Kidney tubule cell (primary cell): ENCODE results near the gene VSIG1.
A peak's percentile ranks its signal among the peaks of the same experiment; 100 is the strongest.

ENCODE experiments used
- DNase-seq: peaks from one replicate; pipeline ENCODE4 v3.0.0-alpha.2; 2018; ENCODE audit warnings: low spot score

VSIG1 gene

DNA sequence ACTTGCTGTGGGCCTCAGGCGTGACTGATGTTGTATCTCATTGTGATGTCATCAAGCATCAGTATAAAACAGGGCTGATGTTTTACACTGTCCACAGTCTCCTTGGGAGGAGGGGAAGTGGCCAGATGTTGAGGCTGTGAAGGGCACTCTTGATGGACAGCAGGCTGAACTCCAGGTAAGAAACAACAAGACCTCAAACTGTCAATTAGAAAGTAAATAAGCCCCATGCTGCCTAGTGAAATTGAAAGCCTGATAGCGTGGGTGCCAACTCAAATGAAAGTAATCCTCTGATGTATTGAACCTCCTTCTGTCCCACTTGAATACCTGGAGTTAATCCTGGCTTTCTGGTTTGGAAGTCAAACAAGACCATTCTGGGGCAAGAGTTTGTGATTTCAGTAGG is 19.7 kb downstream of the VSIG1 start:
- DNase-seq, result no peak

DNA sequence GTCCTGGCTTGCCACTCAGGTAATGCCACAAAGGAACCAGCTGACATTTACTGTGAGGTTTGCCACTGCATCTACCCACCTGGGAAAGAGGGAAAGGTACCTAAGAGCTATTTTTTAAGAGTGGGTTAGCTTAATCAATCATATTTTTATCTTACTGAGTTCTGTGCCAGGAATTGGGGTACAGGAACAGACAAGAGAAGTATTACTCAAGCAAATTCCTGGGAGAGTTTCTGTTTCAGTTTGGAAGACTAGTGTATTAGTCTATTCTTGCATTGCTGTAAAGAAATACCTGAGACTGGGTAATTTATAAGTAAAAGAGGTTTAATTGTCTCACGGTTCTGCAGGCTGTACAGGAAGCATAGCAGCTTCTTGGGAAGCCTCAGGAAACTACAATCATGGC is 23.3 kb downstream of the VSIG1 start:
- no peak for DNase-seq

DNA sequence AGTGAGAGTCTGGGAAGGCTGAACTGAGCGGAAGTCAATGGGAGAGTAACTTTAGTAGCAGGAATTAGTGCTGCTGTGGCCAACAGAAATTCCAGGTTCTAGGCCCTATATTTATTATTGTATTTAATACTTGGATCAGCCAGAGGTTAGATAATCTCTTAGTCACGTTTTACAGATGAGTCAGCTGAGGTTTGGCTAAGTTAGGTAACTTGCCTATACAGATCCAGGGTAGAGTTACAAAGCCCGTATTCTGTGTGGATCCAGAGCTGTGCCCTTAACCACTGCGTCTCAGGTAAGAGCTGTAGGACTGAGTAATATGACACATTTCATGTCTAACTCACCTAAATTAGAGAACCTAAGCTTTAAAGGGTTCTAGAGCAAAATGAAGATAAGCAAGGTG is 26.0 kb downstream of the VSIG1 start:
- peak; percentile 39 for DNase-seq

DNA sequence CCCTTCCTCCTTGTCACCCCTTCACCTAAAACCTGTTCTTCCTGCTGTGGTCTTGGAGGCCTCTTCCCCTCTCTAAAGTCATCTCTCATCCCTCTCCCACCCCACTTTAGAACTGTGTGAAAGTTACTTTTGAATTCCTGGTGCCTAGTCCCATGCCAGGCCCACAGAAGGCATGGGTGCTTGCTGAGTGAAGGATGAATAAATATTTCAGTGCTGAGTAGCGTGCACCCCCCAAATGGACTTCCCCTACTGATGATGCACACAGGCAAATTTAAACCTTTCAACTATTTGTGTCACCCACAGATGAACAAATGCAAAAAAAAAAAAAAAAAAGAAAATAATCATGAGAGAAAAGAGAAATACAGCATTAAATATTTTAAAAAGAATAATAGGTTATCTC is 26.7 kb downstream of the VSIG1 start:
- DNase-seq, result peak; percentile 21

DNA sequence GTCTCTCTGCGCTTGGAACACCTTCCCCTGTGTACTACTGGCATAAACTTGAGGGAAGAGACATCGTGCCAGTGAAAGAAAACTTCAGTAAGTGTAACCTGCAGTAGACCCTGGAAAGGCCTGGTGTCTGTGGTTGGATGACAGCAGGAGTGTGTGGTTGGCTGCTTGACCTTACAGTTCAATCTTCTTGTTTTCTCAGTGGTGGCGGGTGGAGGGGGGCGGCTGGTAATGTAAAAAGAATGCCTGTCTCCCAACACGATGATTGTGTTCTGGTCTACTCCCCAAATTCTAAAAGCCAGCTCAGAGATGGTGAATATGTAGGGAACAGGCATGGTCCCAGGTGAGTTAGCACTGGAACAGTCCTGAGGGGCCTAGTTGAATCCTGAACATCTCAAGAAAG is 27.9 kb downstream of the VSIG1 start:
- DNase-seq, result peak; percentile 51

DNA sequence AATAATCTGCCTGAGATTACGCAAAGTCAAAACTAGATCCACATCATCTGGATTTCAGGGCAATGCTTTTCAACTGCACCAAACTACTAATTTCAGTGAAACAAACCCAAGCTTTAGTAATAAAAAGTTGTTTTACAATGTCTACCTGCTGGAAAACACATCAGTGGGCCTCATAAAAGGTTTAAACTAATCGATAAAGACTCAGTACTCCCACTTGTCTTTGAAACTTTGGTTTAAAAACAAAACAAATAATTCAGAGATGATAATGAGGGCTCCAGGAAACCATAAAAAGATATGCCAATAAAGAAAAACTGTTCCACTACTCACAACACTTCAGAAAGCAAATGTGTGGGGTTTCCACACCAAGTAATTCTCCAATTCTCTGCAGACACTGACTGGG is 36.2 kb downstream of the VSIG1 start:
- DNase-seq, result no peak

DNA sequence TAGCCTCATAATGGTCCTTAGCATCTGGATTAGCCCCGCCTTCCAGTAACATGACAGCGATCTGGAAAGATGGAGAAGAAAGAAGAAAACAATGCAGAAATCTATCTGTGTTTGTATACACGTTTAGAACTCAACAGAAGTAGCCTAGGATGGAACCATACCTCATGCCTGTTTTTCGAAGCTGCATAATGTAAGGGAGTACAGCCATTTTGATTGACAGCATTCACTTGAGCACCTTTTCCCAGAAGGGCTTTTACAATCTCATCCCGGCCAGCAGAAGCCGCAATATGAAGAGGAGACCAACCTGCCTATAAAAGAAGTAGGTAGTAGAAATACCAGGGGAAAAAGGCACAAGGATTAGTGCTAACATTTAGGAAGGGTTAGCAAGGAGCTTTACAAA is 42.9 kb downstream of the VSIG1 start:
- peak; percentile 9 for DNase-seq

DNA sequence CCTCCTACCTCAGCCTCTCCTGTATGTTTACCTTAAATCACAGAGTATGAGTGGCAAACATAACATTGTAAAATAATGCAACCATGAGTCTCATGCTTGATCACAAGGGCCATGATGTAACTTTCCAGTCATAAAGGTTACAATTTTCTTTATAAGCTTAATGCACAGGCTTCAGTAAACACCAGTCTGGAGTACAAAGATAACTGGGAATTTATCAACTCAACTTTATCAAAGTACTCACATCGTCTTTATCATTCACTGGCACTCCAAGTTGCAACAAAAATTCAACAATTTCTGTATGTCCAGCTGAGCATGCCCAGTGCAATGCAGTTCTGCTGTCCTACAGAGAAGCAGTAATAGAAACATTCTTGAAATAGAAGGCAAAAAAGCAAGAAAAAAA is 43.6 kb downstream of the VSIG1 start:
- no peak for DNase-seq

DNA sequence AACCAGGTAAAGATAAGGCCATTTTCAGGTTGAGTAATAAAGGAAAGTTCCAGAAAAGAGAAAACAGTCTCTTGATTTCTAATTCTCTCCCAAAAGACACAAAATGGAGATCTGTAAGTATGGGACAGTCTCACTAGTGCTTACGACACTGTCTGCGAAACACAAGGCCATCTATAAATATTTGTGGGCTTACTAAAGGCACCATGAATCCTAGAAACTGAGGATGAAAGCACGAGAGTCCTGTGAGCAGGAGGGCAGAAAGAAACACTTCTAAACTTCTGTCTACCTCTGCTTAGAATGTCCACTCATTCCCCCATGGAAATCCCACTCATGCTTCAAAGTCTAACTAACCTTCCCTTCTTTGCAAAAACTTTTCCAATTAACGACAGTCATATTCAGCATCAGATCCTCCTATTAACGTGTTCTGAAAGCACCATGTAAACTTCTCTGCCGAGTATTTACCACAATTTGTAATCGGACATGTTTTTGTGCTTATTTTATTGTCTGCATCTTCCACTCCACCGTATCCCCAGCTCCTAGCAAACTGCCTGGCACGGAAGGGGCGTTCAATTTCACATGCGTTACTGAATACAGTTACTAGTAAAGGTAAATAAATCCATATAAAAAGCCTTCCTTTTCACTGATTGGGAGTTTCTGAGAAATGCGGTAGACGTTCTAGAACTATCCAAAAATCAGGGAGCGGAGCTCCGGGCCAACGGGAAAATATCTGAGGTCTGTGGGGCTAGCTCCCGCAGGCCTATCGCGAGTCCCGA is 45.8 kb downstream of the VSIG1 start:
- peak; percentile 35 for DNase-seq

DNA sequence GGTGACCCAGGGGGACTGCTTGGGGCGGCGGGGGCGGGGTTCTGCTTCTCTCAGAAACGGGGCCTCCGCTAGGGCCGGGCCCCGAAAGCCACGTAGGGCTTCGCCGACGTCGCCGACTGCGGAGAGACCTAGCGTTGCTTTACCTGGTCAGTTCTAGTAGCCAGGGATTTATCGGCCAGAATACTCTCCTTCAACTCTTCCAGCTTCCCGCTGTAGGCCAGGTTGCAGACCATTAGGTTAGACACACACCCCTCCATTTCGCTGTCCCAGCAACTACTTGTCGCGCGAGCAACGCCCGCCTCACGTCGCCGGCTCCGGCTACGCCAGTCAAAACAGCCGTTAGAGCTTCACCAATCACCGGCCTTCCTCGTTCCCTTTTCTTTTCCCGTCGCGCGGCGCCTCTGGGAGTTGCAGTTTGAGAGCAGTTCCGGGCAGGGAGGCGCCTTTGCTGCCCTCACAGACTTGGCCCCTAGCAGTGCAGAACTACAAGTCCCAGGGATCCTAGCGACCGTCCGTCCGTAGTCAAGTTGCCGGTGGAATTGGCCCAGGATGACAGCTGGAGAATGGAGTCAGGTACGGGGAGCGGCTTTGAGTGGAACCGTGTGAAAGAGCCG is 46.5 kb downstream of the VSIG1 start, which contains the start of the genes ATG4A and PSMD10:
ATG4A (plus strand) TSS at position 515 of the 614 bp plus-strand sequence; CDS start at position 564, 49 bp downstream.
PSMD10 (minus strand) TSS at position 279 of the 614 bp plus-strand sequence; CDS start at position 257, 22 bp downstream.
- DNase-seq, result peak; percentile 96

DNA sequence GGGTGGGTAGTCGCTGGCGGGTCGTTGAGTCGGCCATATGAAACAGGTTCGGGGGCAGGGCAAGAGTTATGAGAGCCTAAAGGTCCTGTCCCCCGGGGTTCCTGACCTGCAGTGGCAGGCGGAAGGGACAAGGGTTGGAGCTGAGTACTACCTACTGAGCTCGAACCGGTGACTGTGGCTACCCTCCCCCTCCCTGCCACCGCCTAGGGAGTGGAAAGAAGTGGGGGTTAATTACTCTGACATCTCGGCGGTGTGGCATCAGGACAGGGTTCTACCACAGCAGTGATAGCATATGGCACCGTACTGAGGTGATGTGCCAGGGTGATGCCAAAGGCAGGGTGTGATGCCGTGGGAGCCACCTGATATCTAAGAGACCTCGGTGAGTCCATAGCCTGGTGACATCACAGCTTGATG is 47.0 kb downstream of the VSIG1 start:
- peak; percentile 32 for DNase-seq

DNA sequence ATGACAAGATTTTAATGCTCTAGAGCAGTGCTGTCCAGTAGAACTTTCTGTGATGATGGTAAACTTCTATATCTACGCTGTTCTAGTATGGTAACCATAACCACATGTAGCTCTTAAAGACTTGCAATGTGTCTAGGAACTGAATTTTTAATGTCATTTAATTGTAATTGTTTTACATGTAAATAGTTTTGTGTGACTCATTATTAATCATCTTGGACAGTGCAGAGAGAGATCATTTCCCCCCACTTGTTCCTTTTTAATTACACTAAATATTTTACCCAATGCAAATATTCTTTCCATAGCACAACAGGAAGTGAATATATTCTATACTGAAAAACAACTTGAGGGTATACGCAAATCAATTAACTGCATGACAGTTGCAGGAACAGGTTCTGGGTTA is 52.5 kb downstream of the VSIG1 start:
- DNase-seq, result no peak

DNA sequence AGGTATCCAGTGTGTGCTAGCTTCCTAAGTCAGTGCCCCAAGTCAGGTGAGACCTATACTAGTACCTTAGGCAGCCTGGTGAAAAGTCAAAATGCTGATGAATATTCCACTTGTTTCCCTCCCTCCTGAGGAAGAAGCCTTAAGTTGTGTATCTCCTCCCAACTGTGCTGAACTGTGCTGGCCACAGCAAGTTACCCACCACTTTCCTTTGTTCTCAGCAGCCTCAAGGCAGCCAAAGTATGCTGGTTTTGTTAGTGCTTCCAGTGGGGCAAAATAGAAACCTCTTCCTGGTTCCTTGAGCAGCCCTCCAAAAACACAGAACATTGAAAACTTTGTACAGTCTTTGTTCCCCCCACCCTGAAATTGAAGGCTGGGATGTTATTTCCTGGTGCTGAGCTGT is 60.6 kb downstream of the VSIG1 start:
- no peak for DNase-seq

DNA sequence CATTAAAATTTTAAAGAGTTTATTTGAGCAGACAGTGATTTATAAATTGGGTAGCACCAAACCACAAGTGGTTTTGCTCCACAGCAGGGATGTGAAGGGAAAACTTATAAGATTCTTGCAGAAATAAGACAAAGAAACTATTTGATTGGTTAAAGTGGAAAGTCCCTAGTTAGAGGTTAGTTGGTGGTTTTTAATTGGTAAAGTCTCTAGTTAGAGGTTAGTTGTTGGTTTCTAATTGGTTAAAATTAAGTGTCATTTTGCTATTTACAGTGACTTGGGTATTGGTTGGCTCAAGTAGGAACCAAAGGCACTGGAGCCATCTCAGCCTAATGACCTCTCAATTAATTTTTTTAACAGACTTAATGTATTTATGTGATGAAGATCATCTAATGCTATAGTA is 69.7 kb downstream of the VSIG1 start:
- DNase-seq, result no peak

DNA sequence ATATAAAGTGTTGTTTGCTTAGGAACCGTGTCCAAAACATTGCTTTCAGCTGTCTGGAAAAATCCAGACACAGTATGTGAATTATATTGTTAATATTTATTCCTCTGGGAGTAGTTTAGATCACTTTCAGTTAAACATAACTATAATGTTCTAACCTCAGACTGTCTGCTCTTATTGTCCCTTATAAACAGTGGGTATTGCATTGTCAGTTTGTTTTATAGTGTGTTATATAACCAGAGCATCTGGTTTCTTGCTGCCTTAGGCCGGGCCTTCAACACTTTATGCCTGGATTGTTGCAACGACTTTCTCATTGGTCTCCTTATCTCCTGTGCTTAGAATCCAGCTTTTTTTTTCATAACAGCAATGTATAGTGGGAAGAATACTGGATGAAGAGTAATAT is 73.1 kb downstream of the VSIG1 start:
- no peak for DNase-seq

DNA sequence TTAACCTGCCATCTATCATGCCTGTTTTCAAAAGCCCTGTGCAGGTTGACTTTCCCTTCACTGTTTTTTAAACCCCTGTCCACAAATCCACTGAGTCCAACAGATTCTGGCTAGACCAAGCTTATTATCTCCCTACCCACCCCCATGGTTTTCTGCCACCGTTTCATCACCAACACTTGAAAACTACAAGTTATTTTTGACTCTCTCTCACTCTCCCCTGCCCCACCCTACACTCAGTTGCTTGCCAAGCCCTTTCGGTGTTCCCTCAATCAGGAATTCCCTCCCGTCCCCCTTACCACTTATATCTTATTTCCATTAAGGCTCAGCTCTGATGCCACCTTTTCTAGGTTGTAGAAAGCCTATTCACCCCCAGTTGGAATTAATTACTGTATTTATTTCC is 76.4 kb downstream of the VSIG1 start:
- no peak for DNase-seq

DNA sequence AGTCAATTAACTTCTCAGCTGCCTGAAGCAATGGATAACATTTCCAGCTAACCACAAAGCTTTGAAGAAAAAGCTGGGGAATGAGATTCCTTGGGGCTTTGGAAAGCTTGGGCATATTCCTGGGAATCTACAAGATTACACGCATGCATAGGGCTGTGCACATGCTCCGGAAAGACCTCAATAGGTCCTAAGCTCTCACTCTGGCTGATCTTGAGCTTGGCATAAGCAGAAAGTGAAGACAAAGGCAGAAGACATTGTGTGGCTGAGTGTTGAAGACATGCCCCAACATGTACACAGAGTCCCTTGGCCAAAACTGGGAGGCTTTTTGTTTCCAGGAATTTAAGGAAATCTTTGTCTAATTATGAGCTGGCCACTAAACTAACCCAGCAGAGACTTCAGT is 77.9 kb downstream of the VSIG1 start:
- peak; percentile 3 for DNase-seq

DNA sequence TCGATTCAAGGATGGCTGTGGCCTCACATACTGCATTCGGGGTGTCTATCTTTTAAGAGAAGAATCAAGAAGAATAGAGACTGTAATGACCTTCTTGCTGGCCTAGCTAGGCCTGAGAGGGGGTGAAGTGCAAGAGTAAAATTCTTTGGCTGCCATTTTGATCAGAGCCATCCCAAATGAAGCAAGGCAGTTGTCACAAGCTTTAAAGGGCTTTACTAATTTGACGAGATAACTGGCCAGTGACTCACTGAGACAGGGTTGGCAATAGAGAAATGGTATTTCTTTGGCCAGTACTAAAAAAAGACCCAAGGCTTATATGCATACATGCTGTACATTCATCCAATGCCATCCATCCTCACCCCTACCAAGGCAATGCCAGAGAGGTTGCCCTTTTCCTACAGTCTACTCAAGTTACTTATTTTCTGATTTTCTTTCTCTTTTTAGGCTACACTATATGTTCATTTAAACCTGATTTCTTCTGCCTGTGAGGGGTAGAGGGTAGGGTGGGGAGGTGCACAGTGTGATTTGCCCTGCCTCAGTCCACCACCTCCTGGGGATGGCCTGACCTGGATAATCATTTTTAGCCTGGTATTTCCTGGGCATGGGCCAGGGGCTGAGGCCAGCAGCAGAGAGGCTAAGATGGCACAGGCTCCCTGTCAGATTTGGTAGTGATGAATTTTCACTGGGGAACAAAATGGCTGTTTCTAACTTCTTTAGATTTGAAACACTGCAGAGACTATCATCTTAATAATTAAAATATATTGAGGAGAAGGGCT is 78.9 kb downstream of the VSIG1 start:
- no peak for DNase-seq

DNA sequence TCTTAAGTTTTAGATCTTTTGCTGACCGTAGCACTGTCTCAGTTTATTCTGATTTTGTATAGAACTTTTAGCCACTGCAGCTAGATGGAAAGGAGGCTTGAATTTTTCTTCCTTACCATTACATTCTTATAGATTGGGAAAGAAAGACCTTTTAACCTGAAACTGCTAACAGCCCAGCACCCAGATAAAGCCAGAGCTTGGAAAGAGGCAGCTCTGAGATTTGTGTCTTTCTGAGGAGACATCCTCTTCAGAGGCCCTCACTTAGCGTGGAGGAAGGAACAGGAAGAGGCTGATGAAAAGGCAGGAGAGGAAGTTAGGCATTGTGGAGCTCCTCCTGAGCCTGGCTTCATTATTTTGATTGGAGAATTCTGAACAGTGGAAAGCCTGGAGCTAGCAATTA is 81.8 kb downstream of the VSIG1 start:
- no peak for DNase-seq

DNA sequence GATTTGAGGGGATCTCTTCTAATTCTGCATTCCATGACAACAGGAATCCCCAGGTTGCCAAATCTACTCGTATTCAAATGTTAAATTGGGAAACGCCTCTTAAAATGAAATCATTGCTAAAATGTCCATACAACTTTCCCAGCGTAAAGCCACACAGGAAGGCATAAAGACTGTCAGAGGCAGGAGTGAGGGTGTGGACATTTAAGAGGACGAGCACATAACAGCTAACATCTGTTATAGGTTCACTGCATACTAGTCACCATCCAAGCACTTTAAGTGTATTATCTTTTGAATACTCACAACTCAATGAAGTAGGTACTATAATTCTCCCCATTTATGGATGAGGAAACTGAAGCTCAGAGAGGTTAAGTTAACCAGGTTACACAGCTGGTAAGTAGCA is 82.3 kb downstream of the VSIG1 start:
- DNase-seq, result no peak
